Dermis microvascular lymphatic vessel endothelial cell (primary cell): ENCODE data around the gene PSG3. TPM values are rescaled to one million over a fixed set of nuclear protein-coding genes. Genes with fewer than 3 reads are reported as not detected.
"Not testable (repeated sequence)": the region's sequence is repeated elsewhere in the genome, so short reads cannot be mapped to it uniquely, and the experiment has no call there.

Experiments used
- DNase-seq, 2 donors: peaks; one replicate each; pipeline versions ENCODE4 v3.0.0 to v3.0.0-alpha.2; 2010; ENCODE audit warnings: low read depth in 2 of 2
- total RNA-seq: library from RNA; depleted of rRNA; stranded (reverse); fragments of >200 nt; gene quantifications from 2 replicates; pipeline ENCODE4 v1.2.1, GENCODE V29; 2014

PSG3 gene
- total RNA-seq: under 0.01 and 0.13 TPM in 2 replicates

- DNase-seq: not testable (repeated sequence)
Measured at GRCh38 chr19:42740381-42740780, at the start of gene PSG3. TSS of gene PSG3 (minus strand) at chr19:42740481. CDS start at chr19:42740384, 97 bp downstream.

GRCh38 chr19:42788766-42789165 lies 48.5 kb upstream of the PSG3 start:
- DNase-seq: not testable (repeated sequence)

GRCh38 chr19:42787766-42788165 lies 47.5 kb upstream of the PSG3 start:
- not testable (repeated sequence) for DNase-seq

GRCh38 chr19:42776750-42777612 lies 36.7 kb upstream of the PSG3 start:
- peak in 1 of 2 donors; percentile 69 for DNase-seq

GRCh38 chr19:42774510-42775158 lies 34.4 kb upstream of the PSG3 start:
- not testable (repeated sequence) for DNase-seq

- DNase-seq: not testable (repeated sequence)
Measured at GRCh38 chr19:42767319-42767718, 27.0 kb upstream of the PSG3 start.

GRCh38 chr19:42766871-42767270 lies 26.6 kb upstream of the PSG3 start:
- DNase-seq: not testable (repeated sequence)

- peak; percentile 47 to 73 for DNase-seq
Measured at GRCh38 chr19:42764836-42765235, 24.6 kb upstream of the PSG3 start.

GRCh38 chr19:42762789-42763188 lies 22.5 kb upstream of the PSG3 start:
- peak; percentile 73 to 88 for DNase-seq

GRCh38 chr19:42761924-42762295 lies 21.6 kb upstream of the PSG3 start:
- DNase-seq: not testable (repeated sequence)

GRCh38 chr19:42760954-42761923 lies 21.0 kb upstream of the PSG3 start:
- peak; percentile 87 to 97 for DNase-seq

GRCh38 chr19:42758667-42759066 lies 18.4 kb upstream of the PSG3 start:
- peak in 1 of 2 donors; percentile 31 for DNase-seq

- not testable (repeated sequence) for DNase-seq
Measured at GRCh38 chr19:42752246-42752645, 12.0 kb upstream of the PSG3 start.

- DNase-seq: peak in 1 of 2 donors; percentile 27
Measured at GRCh38 chr19:42741726-42742607, 1.7 kb upstream of the PSG3 start.

- peak; percentile 62 to 82 for DNase-seq
Measured at GRCh38 chr19:42737581-42738011, 2.7 kb downstream of the PSG3 start.

GRCh38 chr19:42728341-42728740 lies 11.9 kb downstream of the PSG3 start:
- DNase-seq: not testable (repeated sequence)

GRCh38 chr19:42714000-42714399 lies 26.3 kb downstream of the PSG3 start:
- not testable (repeated sequence) for DNase-seq

GRCh38 chr19:42712753-42713152 lies 27.5 kb downstream of the PSG3 start:
- DNase-seq: not testable (repeated sequence)

- not testable (repeated sequence) for DNase-seq
Measured at GRCh38 chr19:42710986-42711385, 29.3 kb downstream of the PSG3 start.

GRCh38 chr19:42697884-42698283 lies 42.4 kb downstream of the PSG3 start:
- no peak for DNase-seq
